Tracheal epithelial cell (primary cell): ENCODE data around the gene WDR81. TPM values are rescaled to one million over a fixed set of nuclear protein-coding genes. Genes with fewer than 3 reads are reported as not detected.

Experiments
- total RNA-seq: library from RNA; depleted of rRNA; stranded (reverse); fragments of >200 nt; gene quantifications from 2 replicates; pipeline ENCODE4 v1.2.1, GENCODE V29; 2014

The WDR81 gene
- total RNA-seq, result 22.0 and 24.6 TPM in 2 replicates

GRCh38 chr17:1724351-1724868 lies at the start of gene WDR81:
Gene WDR81 (plus strand): TSS chr17:1724704. CDS start chr17:1724960, 256 bp downstream.

GRCh38 chr17:1684378-1685189 lies 39.9 kb upstream of the WDR81 start, which contains the start of gene PRPF8:
Gene PRPF8 (minus strand): TSS chr17:1684867. CDS start chr17:1684571, 296 bp downstream.

GRCh38 chr17:1709971-1710806 lies 14.3 kb upstream of the WDR81 start, which contains the start of gene TLCD2:
Gene TLCD2 (minus strand): TSS chr17:1710377. CDS start chr17:1710242, 135 bp downstream.

GRCh38 chr17:1742371-1743087 lies 18.0 kb downstream of the WDR81 start, which contains the start of gene SERPINF2:
Gene SERPINF2 (plus strand): TSS chr17:1742871. CDS start chr17:1744996, 2,125 bp downstream.

Other genes with a start within 250 kb of the WDR81 start
- 67.1 and 151 TPM in 2 replicates for gene MYO1C, start 232.0 kb upstream of the WDR81 start, total RNA-seq
- 36.6 and 40.1 TPM in 2 replicates for gene INPP5K, start 208.1 kb upstream of the WDR81 start, total RNA-seq
- gene PITPNA, start 161.9 kb upstream of the WDR81 start, total RNA-seq, result 10.1 and 10.9 TPM in 2 replicates
- 1.3 and 2.7 TPM in 2 replicates for gene SLC43A2, start 95.9 kb upstream of the WDR81 start, total RNA-seq
- gene SCARF1, start 79.0 kb upstream of the WDR81 start, total RNA-seq, result 0.21 and 0.48 TPM in 2 replicates
- 6.7 and 9.8 TPM in 2 replicates for gene RILP, start 74.8 kb upstream of the WDR81 start, total RNA-seq
- 63.6 and 82.3 TPM in 2 replicates for gene PRPF8, start 39.8 kb upstream of the WDR81 start, total RNA-seq
- gene TLCD2, start 14.3 kb upstream of the WDR81 start, total RNA-seq, result 4.7 and 6.0 TPM in 2 replicates
- gene SERPINF2, start 18.2 kb downstream of the WDR81 start, total RNA-seq, result 2.2 and 4.0 TPM in 2 replicates
- gene SERPINF1, start 37.4 kb downstream of the WDR81 start, total RNA-seq, result 106 and 135 TPM in 2 replicates
- gene SMYD4, start 105.2 kb downstream of the WDR81 start, total RNA-seq, result 7.0 and 9.4 TPM in 2 replicates
- gene RPA1, start 105.3 kb downstream of the WDR81 start, total RNA-seq, result 11.3 and 17.1 TPM in 2 replicates